Frontal cortex (tissue), 4 donors: ENCODE data around the gene LYRM7. TPM values are rescaled to one million over a fixed set of nuclear protein-coding genes. Genes with fewer than 3 reads are reported as not detected.
"Not testable (repeated sequence)": the region's sequence is repeated elsewhere in the genome, so short reads cannot be mapped to it uniquely, and the experiment has no call there.

ENCODE experiments used
- DNase-seq, 2 donors: peaks; one replicate each; pipeline ENCODE4 v3.0.0; 2012; ENCODE audit warnings: low spot score in 2 of 2
- FAIRE-seq: peaks from 2 replicates; lab custom pipeline; 2012; peaks lifted over from hg19 to GRCh38; lab: Jason Lieb, UNC
- total RNA-seq: library from RNA; depleted of rRNA; stranded (reverse); fragments of >200 nt; gene quantifications from one replicate; pipeline ENCODE4 v1.2.3, GENCODE V29; 2014
- donor health status: control.
- donor health status: control.
- donor health status: control.

LYRM7 gene
- total RNA-seq, 1 donor from 2014 or later, result 30.2 TPM

DNA sequence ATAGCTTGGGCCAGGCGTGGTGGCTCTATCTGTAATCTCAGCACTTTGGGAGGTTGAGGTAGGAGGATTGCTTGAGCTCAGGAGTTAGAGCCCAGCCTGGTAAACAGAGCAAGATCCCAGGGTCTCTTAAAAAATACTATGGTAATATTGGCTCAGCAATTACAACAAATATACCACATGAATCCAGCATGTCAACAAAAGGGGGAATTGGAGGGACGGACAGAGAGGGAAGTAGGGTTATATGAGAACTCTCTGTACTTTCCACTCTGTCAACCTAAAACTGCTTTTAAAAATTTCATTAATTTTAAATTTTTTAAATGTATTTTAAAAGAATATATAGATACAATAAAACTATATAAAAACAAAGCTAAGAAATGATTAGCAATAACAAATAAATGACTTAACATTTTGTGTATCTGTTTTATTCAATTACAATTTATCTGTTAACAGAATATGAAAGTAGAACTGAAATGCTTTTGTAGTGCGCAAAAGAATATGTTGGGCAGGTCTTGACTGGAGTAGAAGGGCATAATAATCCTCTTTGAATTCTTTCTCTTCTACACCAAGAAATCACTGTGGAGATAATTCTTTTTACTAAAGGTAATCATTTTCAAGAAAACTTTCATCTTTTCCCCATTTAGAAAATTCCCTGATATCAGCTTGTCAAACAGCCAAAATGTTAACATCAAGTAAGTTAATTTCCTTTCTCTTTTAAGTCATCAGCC lies 80.2 kb downstream of the LYRM7 start:
- DNase-seq (no peak), FAIRE-seq (peak; percentile 64)

DNA sequence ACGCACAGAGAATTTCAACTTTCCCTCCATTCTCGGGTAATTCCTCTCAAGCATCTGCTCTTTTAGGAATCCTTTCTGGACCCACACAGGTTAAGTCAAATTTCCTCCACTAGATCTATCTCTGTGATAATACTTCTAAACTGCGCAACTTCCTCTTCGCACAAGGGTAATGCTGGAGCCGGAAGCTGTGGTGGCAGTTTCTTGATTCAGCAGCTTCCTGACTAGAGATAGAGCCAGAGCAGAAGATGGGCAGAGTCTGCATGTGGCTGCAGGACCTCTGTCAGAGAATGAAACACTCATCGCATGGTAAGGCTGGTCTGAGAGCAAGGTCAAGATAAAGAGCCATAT lies 82.1 kb downstream of the LYRM7 start:
- FAIRE-seq, result no peak

DNA sequence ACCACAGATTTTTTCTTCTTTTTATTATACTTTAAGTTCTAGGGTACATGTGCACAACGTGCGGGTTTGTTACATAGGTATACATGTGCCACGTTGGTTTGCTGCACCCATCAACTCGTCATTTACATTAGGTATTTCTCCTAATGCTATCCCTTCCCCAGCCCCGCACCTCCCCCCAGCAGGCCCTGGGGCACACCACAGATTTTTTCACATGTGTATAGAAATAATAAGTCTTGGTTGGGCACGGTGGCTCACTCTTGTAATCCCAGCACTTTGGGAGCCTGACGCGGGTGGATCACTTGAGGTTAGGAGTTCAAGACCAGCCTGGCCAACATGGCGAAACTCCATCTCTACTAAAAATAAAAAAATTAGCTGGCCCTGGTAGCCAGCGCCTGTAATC lies 83.3 kb downstream of the LYRM7 start:
- FAIRE-seq, DNase-seq: not testable (repeated sequence)

More for the DNA sequence above, 82.1 kb downstream of the LYRM7 start:
- DNase-seq, result no peak

DNA sequence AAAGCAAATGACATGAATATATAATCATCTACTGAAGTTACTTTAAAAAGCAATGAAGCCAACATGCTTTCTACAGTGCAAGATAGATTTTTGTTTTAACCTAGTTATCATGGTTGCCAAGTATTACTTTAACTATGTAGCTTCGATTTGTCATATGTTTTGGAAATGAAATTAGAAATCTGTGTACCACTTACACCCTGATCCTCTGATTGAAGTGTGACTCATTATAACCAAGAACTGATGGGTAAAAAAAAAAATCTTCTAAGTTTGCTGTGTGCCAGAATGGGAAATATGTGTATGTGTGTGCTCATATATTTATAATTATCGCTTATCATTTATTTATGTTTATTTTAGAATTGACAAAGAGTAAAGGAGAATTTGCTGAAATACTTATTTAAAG lies 84.0 kb downstream of the LYRM7 start:
- FAIRE-seq (no peak), DNase-seq (no peak)

Other genes starting within 250 kb of the LYRM7 start
- gene HINT1, start 5.7 kb upstream of the LYRM7 start, total RNA-seq, result 202 TPM
- 144 TPM for gene CDC42SE2, start 93.1 kb downstream of the LYRM7 start, total RNA-seq